ENCODE measurements around the gene INTS6L.

INTS6L gene

GRCh38 chrX:135520553-135521404 lies at the start of gene INTS6L:
Gene INTS6L, plus strand, starts transcription at chrX:135520660. Its CDS starts 333 bp downstream, at chrX:135520993.
- peak; percentile 64 for DNase-seq

- no peak for DNase-seq
Observed at GRCh38 chrX:135476378-135476777, 44.1 kb upstream of the INTS6L start.

GRCh38 chrX:135477576-135477975 lies 42.9 kb upstream of the INTS6L start:
- peak; percentile 81 for DNase-seq

- no peak for DNase-seq
Observed at GRCh38 chrX:135480076-135480475, 40.4 kb upstream of the INTS6L start.

- peak; percentile 75 for DNase-seq
Observed at GRCh38 chrX:135481696-135482179, 38.7 kb upstream of the INTS6L start.

GRCh38 chrX:135484641-135485289 lies 35.7 kb upstream of the INTS6L start:
- DNase-seq = peak; percentile 3

- no peak for DNase-seq
Observed at GRCh38 chrX:135489542-135489941, 30.9 kb upstream of the INTS6L start.

- DNase-seq = no peak
Observed at GRCh38 chrX:135490979-135491514, 29.4 kb upstream of the INTS6L start.

- DNase-seq = no peak
Observed at GRCh38 chrX:135494453-135494852, 26.0 kb upstream of the INTS6L start.

GRCh38 chrX:135497736-135498135 lies 22.7 kb upstream of the INTS6L start:
- no peak for DNase-seq

GRCh38 chrX:135498236-135498635 lies 22.2 kb upstream of the INTS6L start:
- no peak for DNase-seq

- DNase-seq = no peak
Observed at GRCh38 chrX:135505351-135505750, 15.1 kb upstream of the INTS6L start.

- no peak for DNase-seq
Observed at GRCh38 chrX:135509885-135510284, 10.6 kb upstream of the INTS6L start.

- DNase-seq = no peak
Observed at GRCh38 chrX:135512508-135513129, 7.8 kb upstream of the INTS6L start.

GRCh38 chrX:135513130-135513515 lies 7.3 kb upstream of the INTS6L start:
- no peak for DNase-seq

GRCh38 chrX:135516376-135516775 lies 4.1 kb upstream of the INTS6L start:
- DNase-seq = no peak

GRCh38 chrX:135518161-135518560 lies 2.3 kb upstream of the INTS6L start:
- no peak for DNase-seq

- no peak for DNase-seq
Observed at GRCh38 chrX:135520022-135520552, 373 bp upstream of the INTS6L start.

GRCh38 chrX:135521405-135522131 lies 1.1 kb downstream of the INTS6L start:
- DNase-seq = peak; percentile 62

- DNase-seq = no peak
Observed at GRCh38 chrX:135522132-135522530, 1.7 kb downstream of the INTS6L start.

GRCh38 chrX:135522878-135523693 lies 2.6 kb downstream of the INTS6L start:
- DNase-seq = no peak

- DNase-seq = no peak
Observed at GRCh38 chrX:135528254-135528653, 7.8 kb downstream of the INTS6L start.

Measured in NCI-H2029 (cell line).